ENCODE measurements around the gene SCN4A.
"Not testable (repeated sequence)": the region's sequence is repeated elsewhere in the genome, so short reads cannot be mapped to it uniquely, and the experiment has no call there.

- not testable (repeated sequence) for TF ChIP-seq ZNF274 (IDR thresholded peaks at IDR 0.05; ENCODE audit: low read depth, low read length); YY1 (IDR thresholded peaks at IDR 0.05; ENCODE audit: insufficient read depth, insufficient read length)
These were observed 73.6 kb downstream of the SCN4A start for GRCh38 chr17:63898899-63899798.
